Measurements from ENCODE around the gene RNF6.

Gene RNF6

GRCh38 chr13:26257049-26257448 lies 34.9 kb upstream of the RNF6 start:
- TF ChIP-seq CTCF (IDR thresholded peaks at IDR 0.05; ENCODE audit: low read depth, low read length): no peak
- no peaks in the 10 kb centered on the region for H3K9me3 ChIP-seq (ENCODE audit: severe bottlenecking)
- peak overlapping the region; percentile 90 for H3K4me3 ChIP-seq (ENCODE audit: low read depth, low read length)
- DNase-seq: no peak
- H3K27me3 ChIP-seq (ENCODE audit: insufficient read depth, low read depth, severe bottlenecking): no peaks in the 10 kb centered on the region
- peaks cover 5% of the 10 kb centered on the region; the same call in 1 of the 2 replicates for H3K36me3 ChIP-seq
- H3K27ac ChIP-seq: peak overlapping the region; percentile 99

GRCh38 chr13:26255691-26256277 lies 33.7 kb upstream of the RNF6 start:
- peaks cover 5% of the 10 kb centered on the region; the same call in 1 of the 2 replicates for H3K36me3 ChIP-seq
- no peak for TF ChIP-seq CTCF (IDR thresholded peaks at IDR 0.05; ENCODE audit: low read depth, low read length)
- no peaks in the 10 kb centered on the region for H3K27me3 ChIP-seq (ENCODE audit: insufficient read depth, low read depth, severe bottlenecking)
- no peaks in the 10 kb centered on the region for H3K9me3 ChIP-seq (ENCODE audit: severe bottlenecking)
- DNase-seq: no peak
- H3K27ac ChIP-seq: peak overlapping the region; percentile 99
- peak overlapping the region; percentile 90 for H3K4me3 ChIP-seq (ENCODE audit: low read depth, low read length)

- H3K9me3 ChIP-seq (ENCODE audit: severe bottlenecking): no peaks in the 10 kb centered on the region
- peaks cover 5% of the 10 kb centered on the region; the same call in 1 of the 2 replicates for H3K36me3 ChIP-seq
- peak overlapping the region; percentile 90 for H3K4me3 ChIP-seq (ENCODE audit: low read depth, low read length)
- DNase-seq: no peak
- TF ChIP-seq CTCF (IDR thresholded peaks at IDR 0.05; ENCODE audit: low read depth, low read length): no peak
- H3K27me3 ChIP-seq (ENCODE audit: insufficient read depth, low read depth, severe bottlenecking): no peaks in the 10 kb centered on the region
- peak overlapping the region; percentile 99 for H3K27ac ChIP-seq
Observed at GRCh38 chr13:26255115-26255514, 33.0 kb upstream of the RNF6 start.

- DNase-seq: peak; percentile 65
- Histone ChIP-seq H3K36me3 (peaks cover 5% of the 10 kb centered on the region; the same call in 1 of the 2 replicates), H3K27me3 (ENCODE audit: insufficient read depth, low read depth, severe bottlenecking) (no peaks in the 10 kb centered on the region), H3K27ac (peak overlapping the region; percentile 99), H3K4me3 (ENCODE audit: low read depth, low read length) (peak overlapping the region; percentile 90), H3K9me3 (ENCODE audit: severe bottlenecking) (no peaks in the 10 kb centered on the region)
- 0 out of 2 replicates have a peak, but pooled peaks have one; percentile 19 for TF ChIP-seq CTCF (IDR thresholded peaks at IDR 0.05; ENCODE audit: low read depth, low read length)
Observed at GRCh38 chr13:26254583-26255111, 32.5 kb upstream of the RNF6 start.

GRCh38 chr13:26253787-26254582 lies 31.9 kb upstream of the RNF6 start, which contains the start of gene CDK8:
CDK8 (plus strand) TSS chr13:26254129; CDS start chr13:26254642, 513 bp downstream.
- peak; percentile 99 for DNase-seq
- peak within 1 kb of the TSS; percentile 99 for H3K27ac ChIP-seq

More at GRCh38 chr13:26253787-26254582, 31.9 kb upstream of the RNF6 start, which contains the start of gene CDK8:
- Histone ChIP-seq H3K36me3 (peaks cover 5% of the 10 kb centered on the region; the same call in 1 of the 2 replicates), H3K4me3 (ENCODE audit: low read depth, low read length) (peak within 1 kb of the TSS; percentile 90), H3K27me3 (ENCODE audit: insufficient read depth, low read depth, severe bottlenecking) (no peaks in the 10 kb centered on the region), H3K9me3 (ENCODE audit: severe bottlenecking) (no peaks in the 10 kb centered on the region)
- 0 out of 2 replicates have a peak, but pooled peaks have one; percentile 24 for TF ChIP-seq CTCF (IDR thresholded peaks at IDR 0.05; ENCODE audit: low read depth, low read length)
